ENCODE results near the gene PTDSS2. TPM values are rescaled to one million over a fixed set of nuclear protein-coding genes. Genes with fewer than 3 reads are reported as not detected.

The PTDSS2 gene
- total and polyA plus RNA-seq, 9 of the 15 experiments (the other 6 are each of a cell fraction or from before 2014, with no cell fraction given): 0.45 to 53.9 (median 17.2) TPM

- Histone ChIP-seq H3K9me1 (ENCODE audit: control insufficient read depth, insufficient read depth, low read length) (no peaks in the 10 kb centered on the region), H3K27ac (ENCODE audit: extremely low read depth, low read depth, low read length) (no peak overlapping the region), H3K79me2 (ENCODE audit: control insufficient read depth, insufficient read depth, low read length) (no peaks in the 10 kb centered on the region), H3K4me3 (no peak overlapping the region), H3K9me3 (replicated peaks; ENCODE audit: control insufficient read depth, insufficient read depth, low read depth, low read length) (no peaks in the 10 kb centered on the region), H3K9ac (ENCODE audit: insufficient read depth in 1 of 2, low read depth in 2 of 2, low read length in 2 of 2) (no peak overlapping the region), H3K36me3 (ENCODE audit: control insufficient read depth, insufficient read depth, low read length) (no peaks in the 10 kb centered on the region), H2AFZ (ENCODE audit: low read depth, low read length) (no peak overlapping the region), H3K27me3 (ENCODE audit: control insufficient read depth in 2 of 2, insufficient read depth in 2 of 2, low read length in 2 of 2) (no peaks in the 10 kb centered on the region), H3K4me1 (replicated peaks in 1 of 2; ENCODE audit: control insufficient read depth in 2 of 2, insufficient read depth in 2 of 2, low read length in 2 of 2) (peaks cover 0 to 39% of the 10 kb centered on the region in 2 experiments; a peak in 2 of 5 replicates), H3K4me2 (ENCODE audit: insufficient read depth, low read length) (no peak overlapping the region), H4K20me1 (replicated peaks; ENCODE audit: control insufficient read depth, insufficient read depth, low read length) (no peaks in the 10 kb centered on the region)
- no peak for FAIRE-seq
- WGBS (ENCODE audit: insufficient coverage, low coverage, missing lambda C conversion rate): 58% methylated on average over 21 of the region's 25 CpGs
- no peak for DNase-seq (ENCODE audit: extremely low read depth in 1 of 4, low spot score in 3 of 4)
- CTCF ChIA-PET (ENCODE audit: low intra/inter-chr PET ratio): no interaction called here
- in situ Hi-C loops (cut with MboI): no loop called here
- POLR2A ChIA-PET: interaction anchor here (0.7 kb wide), 1 partner anchor 584 kb away, joined by 3 read pairs; no protein-coding TSS in a partner anchor
- no peak for TF ChIP-seq KAT7 (CRISPR knock-in tag; IDR thresholded peaks at IDR 0.05; ENCODE audit: borderline replicate concordance)
- no peak for TF ChIP-seq CBFA2T2 (conservative IDR thresholded peaks at IDR 0.05)
- no peak for TF ChIP-seq STAT5A (IDR thresholded peaks at IDR 0.05; ENCODE audit: borderline replicate concordance, low read length)
- no peak for TF ChIP-seq FOSL1 (tag; conservative IDR thresholded peaks at IDR 0.05)
- TF ChIP-seq HDAC8 (tag; IDR thresholded peaks at IDR 0.05): no peak
- TF ChIP-seq MXI1 (IDR thresholded peaks at IDR 0.05; ENCODE audit: low read depth, low read length): no peak
- no peak for TF ChIP-seq ZNF699 (CRISPR knock-in tag; IDR thresholded peaks at IDR 0.05; ENCODE audit: insufficient replicate concordance)
- TF ChIP-seq GTF2A2 (tag; IDR thresholded peaks at IDR 0.05): no peak
- TF ChIP-seq YBX1 (IDR thresholded peaks at IDR 0.05): no peak
- no peak for TF ChIP-seq IRF9 (tag; IDR thresholded peaks at IDR 0.05)
- no peak for TF ChIP-seq ZNF174 (CRISPR knock-in tag; IDR thresholded peaks at IDR 0.05)
- TF ChIP-seq SIN3A (IDR thresholded peaks at IDR 0.05; ENCODE audit: borderline replicate concordance in 2 of 2, control insufficient read depth in 1 of 2, low read depth in 2 of 2, low read length in 2 of 2): no peak
- no peak for TF ChIP-seq ZNF232 (CRISPR knock-in tag; IDR thresholded peaks at IDR 0.05)
- no peak for TF ChIP-seq PTBP1 (IDR thresholded peaks at IDR 0.05; ENCODE audit: low read depth, low read length)
- no TSS peak for BruUV-seq (replicated peaks)
- ATAC-seq: no peak
- intact Hi-C loops (cut with micrococcal nuclease): no loop called here
These were observed 20.1 kb upstream of the PTDSS2 start for GRCh38 chr11:429931-430456.
